ENCODE data around the gene EMC1.
"Not testable (repeated sequence)": the region's sequence is repeated elsewhere in the genome, so short reads cannot be mapped to it uniquely, and the experiment has no call there.

The EMC1 gene

GRCh38 chr1:19255288-19255687, 4.0 kb upstream of the EMC1 start:
- TF ChIP-seq CTCF (IDR thresholded peaks at IDR 0.05; ENCODE audit: low read depth, low read length), result no peak
- no peak for DNase-seq (ENCODE audit: extremely low read depth, low read depth)

- no peak for DNase-seq (ENCODE audit: extremely low read depth, low read depth)
Measured at GRCh38 chr1:19254416-19254815, 3.1 kb upstream of the EMC1 start.

DNA sequence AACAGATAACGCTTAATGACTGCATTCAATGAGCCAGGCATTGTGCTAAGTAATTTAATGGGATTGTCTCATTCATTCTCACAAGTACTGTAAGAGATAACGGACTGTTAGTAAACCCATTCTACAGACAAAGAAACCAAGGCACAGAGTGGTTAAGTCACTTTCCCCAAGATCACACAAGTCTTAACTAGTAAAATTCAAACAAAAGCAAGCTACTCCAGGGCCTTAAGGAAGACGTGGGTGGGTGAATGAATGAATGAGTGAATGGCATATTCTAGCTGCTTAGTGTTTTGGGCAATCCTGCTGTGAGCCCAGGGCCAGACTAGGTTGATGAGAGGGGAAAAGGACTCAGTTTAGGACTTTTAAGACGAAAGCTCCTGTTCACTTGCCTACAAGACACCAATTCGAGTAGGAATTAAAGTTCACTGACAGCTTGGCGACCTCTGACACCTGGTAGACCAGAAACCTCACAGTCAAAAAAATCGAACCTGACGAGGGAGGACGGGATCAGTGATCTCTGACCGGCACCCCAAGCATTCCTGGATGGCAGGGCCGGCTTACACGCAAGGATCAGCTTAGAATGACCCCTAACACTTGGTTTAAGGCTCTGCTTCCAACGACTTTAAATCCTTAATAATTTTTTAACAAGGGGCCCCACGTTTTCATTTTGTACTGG, 557 bp downstream of the EMC1 start:
- DNase-seq (ENCODE audit: extremely low read depth, low read depth), result no peak

More at GRCh38 chr1:19254416-19254815, 3.1 kb upstream of the EMC1 start:
- TF ChIP-seq CTCF (IDR thresholded peaks at IDR 0.05; ENCODE audit: low read depth, low read length), result no peak

GRCh38 chr1:19240673-19241538, 10.4 kb downstream of the EMC1 start:
- peak; percentile 98 for TF ChIP-seq CTCF (IDR thresholded peaks at IDR 0.05; ENCODE audit: low read depth, low read length)
- DNase-seq (ENCODE audit: extremely low read depth, low read depth), result peak; percentile 56

More for the DNA sequence above, 557 bp downstream of the EMC1 start:
- TF ChIP-seq CTCF (IDR thresholded peaks at IDR 0.05; ENCODE audit: low read depth, low read length), result no peak

GRCh38 chr1:19239876-19240275, 11.4 kb downstream of the EMC1 start:
- no peak for TF ChIP-seq CTCF (IDR thresholded peaks at IDR 0.05; ENCODE audit: low read depth, low read length)
- no peak for DNase-seq (ENCODE audit: extremely low read depth, low read depth)

DNA sequence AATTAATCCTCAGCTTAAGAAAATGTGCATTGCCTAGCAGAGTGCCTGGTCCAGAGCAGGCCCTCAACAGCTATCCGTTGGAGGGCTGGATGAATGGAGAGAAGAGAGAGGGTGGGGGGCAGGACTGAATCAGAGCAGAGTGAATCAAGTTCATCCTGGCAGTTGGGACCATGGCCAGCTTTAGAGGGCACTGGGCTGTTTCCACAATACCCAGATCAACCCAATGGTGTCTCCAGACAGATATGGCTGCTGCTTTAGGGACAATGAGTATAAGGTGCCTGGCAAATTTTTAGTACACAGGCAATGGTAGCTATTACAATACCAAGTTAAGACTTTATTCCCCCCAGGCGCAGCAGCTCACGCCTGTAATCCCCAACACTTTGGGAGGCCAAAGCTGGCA, 17.1 kb downstream of the EMC1 start:
- TF ChIP-seq CTCF (IDR thresholded peaks at IDR 0.05; ENCODE audit: low read depth, low read length), result no peak
- DNase-seq (ENCODE audit: extremely low read depth, low read depth), result no peak

- TF ChIP-seq CTCF (IDR thresholded peaks at IDR 0.05; ENCODE audit: low read depth, low read length), result peak; percentile 38
- DNase-seq (ENCODE audit: extremely low read depth, low read depth), result peak; percentile 89
Measured at GRCh38 chr1:19232524-19232846, 18.8 kb downstream of the EMC1 start.

DNA sequence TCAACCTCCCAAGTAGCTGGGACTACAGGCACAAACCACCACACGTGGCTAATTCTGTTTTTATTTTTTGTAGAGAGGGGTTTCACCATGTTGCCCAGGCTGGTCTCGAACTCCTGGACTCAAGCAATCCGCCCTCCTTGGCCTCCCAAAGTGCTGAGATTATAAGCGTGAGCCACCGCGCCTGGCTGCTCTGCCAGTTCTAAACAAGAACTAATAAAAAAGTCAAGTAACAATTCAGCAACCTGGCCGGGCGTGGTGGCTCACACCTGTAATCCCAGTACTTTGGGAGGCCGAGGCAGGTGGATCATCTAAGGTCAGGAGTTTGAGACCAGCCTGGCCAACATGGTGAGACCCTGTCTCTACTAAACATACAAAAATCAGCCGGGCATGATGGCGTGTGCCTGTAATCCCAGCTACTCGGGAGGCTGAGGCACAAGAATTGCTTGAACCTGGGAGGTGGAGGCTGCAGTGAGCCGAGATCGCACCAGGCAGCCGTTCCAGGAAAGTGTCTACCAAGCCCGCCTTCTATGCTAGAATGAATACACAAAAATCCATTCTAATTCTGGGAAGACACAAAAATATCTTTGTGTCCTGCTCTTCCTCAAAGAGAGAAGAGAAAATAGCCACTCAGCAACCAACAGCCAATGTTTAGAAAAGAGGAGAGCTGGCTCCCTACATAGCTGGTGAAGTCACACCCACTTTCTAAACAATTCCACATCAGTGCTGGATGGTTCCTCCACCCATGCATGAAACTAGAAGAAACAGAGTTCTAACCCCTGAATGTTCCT, 19.4 kb downstream of the EMC1 start:
- DNase-seq (ENCODE audit: extremely low read depth, low read depth), result not testable (repeated sequence)
